H1 (cell line): ENCODE results near the gene BTD. TPM values are rescaled to one million over a fixed set of nuclear protein-coding genes. Genes with fewer than 3 reads are reported as not detected.

ENCODE experiments used
- ASH2L ChIP-seq: fragments of 200-600, 300-600 bp; sonication (generic); IDR thresholded peaks from one replicate; pipeline ENCODE4 v1.7.1; 2017; ENCODE audit warnings: low read length
- BCL11A ChIP-seq, 2 experiments: IDR thresholded peaks; one replicate each; pipeline ENCODE4 v1.6.1; 2011; ENCODE audit warnings: low read depth in 2 of 2, low read length in 2 of 2, mild to moderate bottlenecking in 2 of 2
- CBX8 ChIP-seq: fragments of 300-800, 300-1000 bp; sonication (generic); IDR thresholded peaks from 2 replicates; pipeline ENCODE4 v1.7.1; 2016; ENCODE audit warnings: low read depth, low read length, borderline replicate concordance
- CHD1 ChIP-seq: IDR thresholded peaks from 2 replicates; pipeline ENCODE4 v1.6.1; 2012; ENCODE audit warnings: low read depth, low read length, improper control_type of control experiment
- CTBP2 ChIP-seq: IDR thresholded peaks from 2 replicates; pipeline ENCODE4 v1.7.0; 2011; ENCODE audit warnings: borderline replicate concordance, mild to moderate bottlenecking, moderate library complexity, mixed read lengths, low read length; ENCODE audit not compliant: insufficient read depth, insufficient read length
- FOSL1 ChIP-seq: IDR thresholded peaks from 2 replicates; pipeline ENCODE4 v1.6.1; 2011; ENCODE audit warnings: mild to moderate bottlenecking, low read depth, low read length, moderate library complexity; ENCODE audit not compliant: insufficient read depth
- KDM5A ChIP-seq: fragments of 200-600 bp; IDR thresholded peaks from 2 replicates; pipeline ENCODE4 v1.7.1; 2012; ENCODE audit warnings: mild to moderate bottlenecking, low read length, inconsistent platforms, mixed read lengths
- MAFK ChIP-seq: IDR thresholded peaks from 2 replicates; pipeline ENCODE4 v1.6.1; 2012; ENCODE audit warnings: low read depth, mild to moderate bottlenecking, improper control_type of control experiment, low read length
- PHF8 ChIP-seq: fragments of 200-600 bp; sonication (generic); conservative IDR thresholded peaks from 2 replicates; pipeline ENCODE4 v1.7.1; 2012; ENCODE audit warnings: low read depth, mild to moderate bottlenecking, inconsistent platforms, low read length, moderate library complexity
- RAD21 ChIP-seq, 2 experiments: IDR thresholded peaks in 1 of 2; conservative IDR thresholded peaks in 1 of 2; 2 replicates each; pipeline ENCODE4 v1.6.1; 2011; ENCODE audit warnings: low read depth in 2 of 2, low read length in 2 of 2, improper control_type of control experiment in 1 of 2, inconsistent platforms in 1 of 2, mild to moderate bottlenecking in 1 of 2, moderate library complexity in 1 of 2
- RNF2 ChIP-seq: fragments of 200-900, 300-1000 bp; sonication (generic); IDR thresholded peaks from 2 replicates; pipeline ENCODE4 v1.7.1; 2016; ENCODE audit warnings: borderline replicate concordance, low read depth, mild to moderate bottlenecking, antibody characterized with exemption, low read length; ENCODE audit not compliant: poor library complexity, severe bottlenecking; ENCODE audit errors: missing control alignments
- RXRA ChIP-seq: IDR thresholded peaks from 2 replicates; pipeline ENCODE4 v1.6.1; 2011; ENCODE audit warnings: low read depth, mild to moderate bottlenecking, low read length, moderate library complexity; ENCODE audit not compliant: insufficient read depth
- SIN3A ChIP-seq, 2 experiments: IDR thresholded peaks in 1 of 2; conservative IDR thresholded peaks in 1 of 2; 2 replicates each; pipeline ENCODE4 v1.6.1; 2011 to 2012; ENCODE audit warnings: low read length in 2 of 2, improper control_type of control experiment in 1 of 2, low read depth in 1 of 2, mild to moderate bottlenecking in 1 of 2
- SP4 ChIP-seq: IDR thresholded peaks from 2 replicates; pipeline ENCODE4 v1.6.1; 2012; ENCODE audit warnings: low read length, inconsistent platforms
- TAF1 ChIP-seq: IDR thresholded peaks from 2 replicates; pipeline ENCODE4 v1.6.1; 2011; ENCODE audit warnings: mild to moderate bottlenecking, low read depth, low read length
- TAF7 ChIP-seq: optimal IDR thresholded peaks from 2 replicates; pipeline ENCODE3; 2011; ENCODE audit warnings: low read depth, mild to moderate bottlenecking, inconsistent platforms, low read length, moderate library complexity, borderline replicate concordance
- ZNF274 ChIP-seq: IDR thresholded peaks from 2 replicates; pipeline ENCODE4 v1.7.0; 2012; ENCODE audit warnings: low read length, borderline replicate concordance; ENCODE audit errors: extremely low read depth
- polyA plus RNA-seq, 7 experiments: library from polyadenylated mRNA; depleted of rRNA in 3 of 7; stranded (reverse) in 5 of 7; unstranded in 2 of 7; fragments of >200 nt in 5 of 7; fragments of 200-250 nt in 2 of 7; gene quantifications; 1 replicate in 5 of 7; 2 replicates in 1 of 7; 4 replicates in 1 of 7; pipeline versions ENCODE4 v1.2.1 to v1.2.3, GENCODE V29; 2011 to 2013; ENCODE audit warnings: missing spikeins in 2 of 7, mixed read lengths in 2 of 7
- total RNA-seq: library from RNA; stranded (reverse); fragmentation: NEBNext Ultra II Directional; extraction: Animal tissue kit (Norgen Biotek cat#: 25700); gene quantifications from 2 replicates; pipeline ENCODE4 v1.2.1, GENCODE V29; 2021
- TF ChIP-seq, protein P1 (sequence below): IDR thresholded peaks from 2 replicates; pipeline ENCODE4 v1.6.1; 2011; ENCODE audit warnings: low read depth, mild to moderate bottlenecking, low read length; ENCODE audit not compliant: insufficient read depth
- TF ChIP-seq, protein P2 (sequence below), 3 experiments: IDR thresholded peaks; 1 replicate in 2 of 3; 2 replicates in 1 of 3; pipeline versions ENCODE4 v1.5.1 to v1.6.1; 2011; ENCODE audit warnings: low read length in 3 of 3, mild to moderate bottlenecking in 3 of 3, inconsistent platforms in 2 of 3, low read depth in 1 of 3, moderate library complexity in 1 of 3; ENCODE audit not compliant: insufficient read depth in 1 of 3; ENCODE audit errors: control extremely low read depth in 1 of 3

Gene BTD
- total and polyA plus RNA-seq, 2 of the 8 experiments (the other 6 are each of a cell fraction or from before 2014, with no cell fraction given), result 21.8 to 36.7 TPM

DNA sequence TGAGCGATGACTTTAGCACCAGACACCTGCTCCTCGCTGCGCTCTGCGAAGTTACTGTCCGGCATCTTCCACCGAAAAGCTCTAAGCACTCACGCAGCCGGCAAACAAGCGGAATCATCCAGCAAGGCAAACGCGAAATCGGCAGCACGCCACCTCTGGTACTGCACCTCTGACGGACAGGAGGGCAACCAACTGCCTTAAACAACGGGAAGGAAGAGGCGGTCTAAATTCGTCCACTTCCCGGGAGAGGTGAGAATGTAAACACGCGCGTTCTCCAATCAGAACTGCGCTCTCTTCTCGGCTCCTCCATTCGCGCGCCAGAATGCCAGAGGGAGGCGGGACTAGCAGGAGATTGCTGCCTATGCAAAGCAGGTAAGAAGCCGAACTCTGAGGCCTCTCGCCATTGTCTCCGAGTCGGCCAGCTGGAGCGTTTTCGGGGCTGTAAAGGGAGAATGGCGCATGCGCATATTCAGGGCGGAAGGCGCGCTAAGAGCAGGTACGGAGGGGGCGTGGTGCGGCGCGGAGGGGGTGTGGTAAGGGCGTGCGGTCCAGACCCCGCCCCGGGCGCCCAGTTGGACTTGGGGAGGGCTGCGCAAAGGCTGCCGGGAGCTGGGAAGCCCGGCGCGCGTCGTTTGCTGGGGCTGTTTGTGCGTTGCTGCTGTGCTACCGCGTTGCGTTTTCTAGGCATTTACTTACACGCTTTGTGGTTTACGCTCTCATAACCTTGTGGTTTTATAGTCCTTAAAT is at the start of gene BTD, which contains the start of gene HACL1 (continued):
- TF ChIP-seq PHF8, result peak; percentile 86
- TF ChIP-seq CHD1, result no peak
- TF ChIP-seq RAD21 (IDR thresholded peaks at IDR 0.05 in 1 of 2, conservative IDR thresholded peaks at IDR 0.05 in 1 of 2; ENCODE audit: low read depth in 2 of 2, low read length in 2 of 2), result no peak
- no peak for TF ChIP-seq ZNF274
- no peak for TF ChIP-seq FOSL1
- TF ChIP-seq, protein P1, sequence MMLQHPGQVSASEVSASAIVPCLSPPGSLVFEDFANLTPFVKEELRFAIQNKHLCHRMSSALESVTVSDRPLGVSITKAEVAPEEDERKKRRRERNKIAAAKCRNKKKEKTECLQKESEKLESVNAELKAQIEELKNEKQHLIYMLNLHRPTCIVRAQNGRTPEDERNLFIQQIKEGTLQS, result no peak
- TF ChIP-seq, protein P2, sequence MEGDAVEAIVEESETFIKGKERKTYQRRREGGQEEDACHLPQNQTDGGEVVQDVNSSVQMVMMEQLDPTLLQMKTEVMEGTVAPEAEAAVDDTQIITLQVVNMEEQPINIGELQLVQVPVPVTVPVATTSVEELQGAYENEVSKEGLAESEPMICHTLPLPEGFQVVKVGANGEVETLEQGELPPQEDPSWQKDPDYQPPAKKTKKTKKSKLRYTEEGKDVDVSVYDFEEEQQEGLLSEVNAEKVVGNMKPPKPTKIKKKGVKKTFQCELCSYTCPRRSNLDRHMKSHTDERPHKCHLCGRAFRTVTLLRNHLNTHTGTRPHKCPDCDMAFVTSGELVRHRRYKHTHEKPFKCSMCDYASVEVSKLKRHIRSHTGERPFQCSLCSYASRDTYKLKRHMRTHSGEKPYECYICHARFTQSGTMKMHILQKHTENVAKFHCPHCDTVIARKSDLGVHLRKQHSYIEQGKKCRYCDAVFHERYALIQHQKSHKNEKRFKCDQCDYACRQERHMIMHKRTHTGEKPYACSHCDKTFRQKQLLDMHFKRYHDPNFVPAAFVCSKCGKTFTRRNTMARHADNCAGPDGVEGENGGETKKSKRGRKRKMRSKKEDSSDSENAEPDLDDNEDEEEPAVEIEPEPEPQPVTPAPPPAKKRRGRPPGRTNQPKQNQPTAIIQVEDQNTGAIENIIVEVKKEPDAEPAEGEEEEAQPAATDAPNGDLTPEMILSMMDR (IDR thresholded peaks at IDR 0.05; ENCODE audit: control extremely low read depth in 1 of 3, insufficient read depth in 1 of 3, low read depth in 1 of 3, low read length in 3 of 3), result peak; percentile 3 to 45 (median 34); a peak in 3 of 4 replicates
- TF ChIP-seq CTBP2, result no peak
- no peak for TF ChIP-seq BCL11A (IDR thresholded peaks at IDR 0.05; ENCODE audit: low read depth in 2 of 2, low read length in 2 of 2)
- TF ChIP-seq KDM5A, result no peak
- no peak for TF ChIP-seq CBX8
- TF ChIP-seq TAF1, result peak; percentile 88
- no peak; the same call in 1 of the 2 replicates for TF ChIP-seq MAFK
- TF ChIP-seq RNF2, result no peak
- TF ChIP-seq SP4, result no peak
- peak; percentile 32 to 86; a peak in 2 of 4 replicates for TF ChIP-seq SIN3A (conservative IDR thresholded peaks at IDR 0.05 in 1 of 2, IDR thresholded peaks at IDR 0.05 in 1 of 2; ENCODE audit: low read depth in 1 of 2, low read length in 2 of 2)
- TF ChIP-seq TAF7, result peak; percentile 67
- TF ChIP-seq ASH2L, result peak; percentile 91
- no peak for TF ChIP-seq RXRA
